Measurements from ENCODE around the gene TAGLN. TPM values are rescaled to one million over a fixed set of nuclear protein-coding genes. Genes with fewer than 3 reads are reported as not detected.
A peak's percentile ranks its signal among the peaks of the same experiment; 100 is the strongest.

Gene TAGLN
- total RNA-seq, 1 donor from 2014 or later: 465 TPM

DNA sequence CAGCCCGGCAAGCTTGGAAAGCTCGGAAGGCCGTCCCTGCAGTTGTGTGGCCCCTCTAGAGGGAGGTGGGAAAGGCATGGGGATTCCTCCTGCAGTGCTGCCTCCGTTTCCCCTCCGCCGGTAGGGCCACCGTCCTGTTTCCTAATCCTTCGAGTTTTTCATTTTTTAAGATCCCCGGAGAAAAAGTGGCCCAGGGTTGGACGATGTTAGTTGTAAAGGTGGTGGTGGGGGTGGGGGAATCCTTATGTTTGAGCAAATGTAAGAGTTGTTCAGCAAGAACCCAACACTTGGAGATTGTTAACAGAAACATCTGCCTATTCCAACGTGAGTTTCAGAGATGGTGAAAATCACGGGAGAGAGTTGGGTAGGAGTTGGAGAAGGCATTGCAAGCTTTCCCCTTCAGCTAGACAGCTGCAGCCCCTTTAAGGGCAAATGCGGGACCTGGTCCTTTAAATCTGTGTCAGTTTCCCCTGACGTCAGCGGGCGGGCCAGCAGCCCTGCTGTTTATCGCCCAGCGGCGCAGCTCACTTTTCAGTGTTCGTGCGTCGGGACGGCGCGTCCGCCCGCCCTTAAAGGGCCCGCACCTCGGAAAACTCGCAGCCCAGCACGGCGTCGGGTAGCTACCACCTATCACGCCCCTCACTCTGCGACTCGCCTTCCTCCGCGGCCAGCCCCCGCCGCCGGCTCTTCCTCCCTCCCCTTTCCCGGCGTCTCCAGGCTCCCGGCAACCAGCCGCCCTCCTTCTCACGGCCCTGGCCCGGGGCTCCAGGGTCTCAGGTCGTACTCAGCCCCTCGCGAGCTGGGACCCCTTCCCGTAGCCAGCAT is 20.7 kb upstream of the TAGLN start, which contains the start of gene SIDT2:
Gene SIDT2 (plus strand): TSS at position 534 of the 825 bp plus-strand sequence. CDS start 521 bp downstream, outside the sequence.
- ATAC-seq (peak; percentile 94), DNase-seq (peak; percentile 97)
- peak within 1 kb of the TSS; percentile 88 for H3K27ac ChIP-seq
- H3K27me3 ChIP-seq: no peaks in the 10 kb centered on the region
- H3K4me3 ChIP-seq: peak within 1 kb of the TSS; percentile 87
- peaks cover 18% of the 10 kb centered on the region for H3K36me3 ChIP-seq
- peaks cover 31% of the 10 kb centered on the region for H3K4me1 ChIP-seq
- TF ChIP-seq, protein P1, sequence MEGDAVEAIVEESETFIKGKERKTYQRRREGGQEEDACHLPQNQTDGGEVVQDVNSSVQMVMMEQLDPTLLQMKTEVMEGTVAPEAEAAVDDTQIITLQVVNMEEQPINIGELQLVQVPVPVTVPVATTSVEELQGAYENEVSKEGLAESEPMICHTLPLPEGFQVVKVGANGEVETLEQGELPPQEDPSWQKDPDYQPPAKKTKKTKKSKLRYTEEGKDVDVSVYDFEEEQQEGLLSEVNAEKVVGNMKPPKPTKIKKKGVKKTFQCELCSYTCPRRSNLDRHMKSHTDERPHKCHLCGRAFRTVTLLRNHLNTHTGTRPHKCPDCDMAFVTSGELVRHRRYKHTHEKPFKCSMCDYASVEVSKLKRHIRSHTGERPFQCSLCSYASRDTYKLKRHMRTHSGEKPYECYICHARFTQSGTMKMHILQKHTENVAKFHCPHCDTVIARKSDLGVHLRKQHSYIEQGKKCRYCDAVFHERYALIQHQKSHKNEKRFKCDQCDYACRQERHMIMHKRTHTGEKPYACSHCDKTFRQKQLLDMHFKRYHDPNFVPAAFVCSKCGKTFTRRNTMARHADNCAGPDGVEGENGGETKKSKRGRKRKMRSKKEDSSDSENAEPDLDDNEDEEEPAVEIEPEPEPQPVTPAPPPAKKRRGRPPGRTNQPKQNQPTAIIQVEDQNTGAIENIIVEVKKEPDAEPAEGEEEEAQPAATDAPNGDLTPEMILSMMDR (IDR thresholded peaks at IDR 0.05): no peak
- intact Hi-C loops (cut with DNase I): no loop called here
- no peaks in the 10 kb centered on the region for H3K9me3 ChIP-seq

DNA sequence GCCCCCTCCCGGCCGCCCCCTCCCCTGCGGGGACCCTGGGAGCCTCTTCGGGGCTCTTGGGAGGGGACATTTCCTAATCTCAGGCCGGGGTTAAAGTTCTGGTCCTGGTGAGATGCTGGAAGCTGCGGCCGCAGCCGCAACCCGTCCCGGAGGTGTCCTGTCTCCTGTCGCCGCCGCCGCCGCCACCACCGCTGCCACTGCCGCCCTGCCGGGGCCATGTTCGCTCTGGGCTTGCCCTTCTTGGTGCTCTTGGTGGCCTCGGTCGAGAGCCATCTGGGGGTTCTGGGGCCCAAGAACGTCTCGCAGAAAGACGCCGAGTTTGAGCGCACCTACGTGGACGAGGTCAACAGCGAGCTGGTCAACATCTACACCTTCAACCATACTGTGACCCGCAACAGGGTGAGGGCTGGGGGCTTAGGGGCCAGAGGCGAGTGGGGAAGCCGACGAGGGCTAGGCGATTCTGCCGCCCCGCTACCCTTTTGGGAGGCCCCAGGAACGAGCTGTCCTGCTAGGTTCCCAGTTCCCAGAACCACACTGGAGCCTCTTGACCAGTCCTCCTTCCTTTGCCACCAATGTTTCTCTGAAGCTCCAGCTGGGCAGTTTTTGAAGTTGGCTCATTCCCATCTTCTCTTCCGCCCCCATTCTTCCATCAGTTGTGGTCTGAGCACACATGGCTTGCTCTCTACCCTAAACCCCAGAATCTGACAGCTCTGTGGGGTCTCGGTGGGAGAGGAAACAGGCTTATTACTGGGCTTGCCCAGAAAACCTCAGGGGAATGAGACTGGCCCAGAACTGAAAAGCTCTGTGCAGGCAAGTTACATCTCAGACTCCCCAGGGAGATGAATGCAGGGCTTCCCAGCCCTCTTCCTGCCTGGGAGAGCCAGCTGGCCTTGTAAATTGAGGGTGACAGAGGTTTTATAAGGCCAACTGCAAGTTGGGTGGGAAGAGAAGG is 19.8 kb upstream of the TAGLN start:
- TF ChIP-seq, protein P1 (IDR thresholded peaks at IDR 0.05): no peak
- H3K9me3 ChIP-seq: no peaks in the 10 kb centered on the region
- H3K27me3 ChIP-seq: no peaks in the 10 kb centered on the region
- peaks cover 31% of the 10 kb centered on the region for H3K4me1 ChIP-seq
- peaks cover 26% of the 10 kb centered on the region for H3K36me3 ChIP-seq
- H3K4me3 ChIP-seq: peak overlapping the region; percentile 87
- intact Hi-C loops (cut with DNase I): no loop called here
- ATAC-seq (peak; percentile 44), DNase-seq (peak; percentile 78)
- H3K27ac ChIP-seq: peak overlapping the region; percentile 88

DNA sequence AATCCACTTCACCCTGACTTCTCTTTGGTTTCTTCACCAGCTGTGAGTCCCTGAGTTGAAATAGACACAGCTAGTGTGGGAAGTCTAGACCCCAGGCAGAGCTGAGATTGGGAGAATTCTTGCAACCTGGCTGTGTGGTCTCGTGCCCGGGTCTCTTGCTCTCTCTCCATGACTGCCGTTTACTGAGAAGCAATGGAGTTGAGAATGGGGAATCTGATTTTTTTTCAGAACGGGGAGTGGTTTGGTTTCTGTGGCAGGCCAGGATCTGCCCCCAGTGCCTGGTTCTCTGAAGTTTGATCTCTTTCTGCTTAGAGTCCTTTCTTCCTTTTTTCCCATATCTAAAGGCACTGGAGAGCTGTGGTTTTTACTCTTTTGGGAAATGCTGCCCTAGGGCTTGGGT is 19.1 kb upstream of the TAGLN start:
- TF ChIP-seq, protein P1 (IDR thresholded peaks at IDR 0.05): no peak
- intact Hi-C loops (cut with DNase I): no loop called here
- no peak for DNase-seq
- Histone ChIP-seq H3K36me3 (peaks cover 26% of the 10 kb centered on the region), H3K27ac (peak overlapping the region; percentile 88), H3K4me3 (peak overlapping the region; percentile 87), H3K4me1 (peaks cover 31% of the 10 kb centered on the region), H3K9me3 (no peaks in the 10 kb centered on the region), H3K27me3 (no peaks in the 10 kb centered on the region)
- no peak for ATAC-seq

DNA sequence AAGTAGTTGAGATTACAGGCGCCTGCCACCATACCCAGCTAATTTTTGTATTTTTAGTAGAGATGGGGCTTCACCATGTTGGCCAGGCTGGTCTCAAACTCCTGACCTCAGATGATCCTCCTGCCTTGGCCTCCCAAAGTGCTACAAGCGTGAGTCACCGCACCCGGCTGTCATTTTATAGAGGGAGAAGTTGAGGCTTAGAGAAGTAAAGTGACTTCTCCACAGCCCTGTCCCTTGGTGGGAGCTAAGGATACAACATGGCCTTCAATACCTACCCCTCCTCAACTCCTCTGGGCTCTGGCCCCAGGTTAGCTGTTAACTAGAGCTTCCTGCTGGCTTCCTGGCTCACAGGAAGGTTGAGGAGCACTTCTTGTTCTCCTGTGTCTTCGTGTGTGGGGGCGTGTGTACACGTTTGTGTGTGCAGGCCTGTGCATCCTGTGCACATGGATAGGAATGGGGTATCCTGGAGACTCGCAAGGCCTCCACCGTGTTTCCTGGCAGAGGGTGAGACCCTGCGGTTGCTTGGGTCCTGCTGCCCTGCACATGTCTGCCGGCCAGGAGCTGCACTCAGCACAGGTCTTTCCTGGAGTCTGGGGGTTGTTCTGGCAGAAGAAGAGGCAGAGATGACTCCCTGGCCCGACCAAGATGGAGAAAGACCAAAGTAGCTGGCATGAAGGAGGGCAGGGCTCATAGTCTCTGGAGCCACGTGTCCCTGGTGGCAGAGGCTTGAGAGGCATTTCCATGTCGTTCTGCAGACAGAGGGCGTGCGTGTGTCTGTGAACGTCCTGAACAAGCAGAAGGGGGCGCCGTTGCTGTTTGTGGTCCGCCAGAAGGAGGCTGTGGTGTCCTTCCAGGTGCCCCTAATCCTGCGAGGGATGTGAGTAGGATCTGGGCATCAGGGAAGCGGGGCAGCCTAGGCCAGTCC is 18.2 kb upstream of the TAGLN start:
- peak overlapping the region; percentile 3 for H3K27ac ChIP-seq
- intact Hi-C loops (cut with DNase I): no loop called here
- peak; percentile 76 for ATAC-seq

More for the DNA sequence above, 18.2 kb upstream of the TAGLN start:
- peaks cover 26% of the 10 kb centered on the region for H3K36me3 ChIP-seq
- no peaks in the 10 kb centered on the region for H3K9me3 ChIP-seq
- no peaks in the 10 kb centered on the region for H3K27me3 ChIP-seq
- DNase-seq: peak; percentile 86
- H3K4me1 ChIP-seq: peaks cover 31% of the 10 kb centered on the region
- TF ChIP-seq, protein P1 (IDR thresholded peaks at IDR 0.05): peak; percentile 55
- no peak overlapping the region for H3K4me3 ChIP-seq
